Activated CD8-positive, alpha-beta memory T cell treated with anti-CD3 and anti-CD28 coated beads for 1 hour (primary cell): ENCODE data around the gene ZNF554.

ENCODE experiments used
- DNase-seq, 2 donors: peaks; one replicate each; pipeline ENCODE4 v3.0.0-alpha.2; 2020; ENCODE audit warnings: low read depth in 1 of 2; ENCODE audit errors: extremely low read depth in 1 of 2

ZNF554 gene

DNA sequence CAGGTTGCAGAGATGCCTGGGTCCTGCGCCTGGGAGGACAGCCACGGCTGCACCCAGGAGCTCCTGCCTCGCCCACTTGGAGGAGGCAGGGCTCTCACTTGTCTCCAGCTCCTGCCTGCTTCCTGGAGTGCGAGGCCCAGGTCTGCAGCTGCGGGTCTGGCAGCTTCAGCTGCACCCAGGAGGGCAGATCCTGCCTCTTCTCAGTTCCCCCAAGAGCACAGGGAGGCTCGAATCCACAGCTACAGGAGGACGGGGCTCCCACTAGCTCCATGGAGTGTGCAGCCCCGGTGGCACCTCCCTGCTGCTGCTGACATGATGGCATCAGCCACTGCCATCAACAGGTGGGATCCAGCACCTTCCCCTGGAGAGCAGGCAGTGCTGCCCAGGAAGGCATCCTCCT is 4.5 kb downstream of the ZNF554 start:
- DNase-seq = no peak

DNA sequence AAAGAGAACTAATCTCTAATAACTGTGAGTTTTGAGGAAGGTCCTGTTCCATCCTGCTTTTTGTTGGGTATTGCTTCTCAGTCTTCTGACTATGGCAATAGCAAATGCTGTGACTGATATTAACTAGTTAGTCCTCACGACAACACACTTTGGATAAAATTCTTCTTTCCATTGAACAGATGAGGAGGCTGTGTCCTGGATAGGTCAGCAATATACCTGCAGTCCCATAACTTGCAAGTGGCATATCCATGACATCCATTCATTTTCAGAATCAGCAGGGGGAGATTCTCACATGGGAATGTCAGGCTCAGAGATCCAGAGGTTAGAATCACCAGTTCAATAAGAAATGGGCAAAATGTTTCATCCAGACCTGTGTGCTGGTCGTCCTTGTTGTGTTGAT is 7.4 kb downstream of the ZNF554 start:
- no peak for DNase-seq

DNA sequence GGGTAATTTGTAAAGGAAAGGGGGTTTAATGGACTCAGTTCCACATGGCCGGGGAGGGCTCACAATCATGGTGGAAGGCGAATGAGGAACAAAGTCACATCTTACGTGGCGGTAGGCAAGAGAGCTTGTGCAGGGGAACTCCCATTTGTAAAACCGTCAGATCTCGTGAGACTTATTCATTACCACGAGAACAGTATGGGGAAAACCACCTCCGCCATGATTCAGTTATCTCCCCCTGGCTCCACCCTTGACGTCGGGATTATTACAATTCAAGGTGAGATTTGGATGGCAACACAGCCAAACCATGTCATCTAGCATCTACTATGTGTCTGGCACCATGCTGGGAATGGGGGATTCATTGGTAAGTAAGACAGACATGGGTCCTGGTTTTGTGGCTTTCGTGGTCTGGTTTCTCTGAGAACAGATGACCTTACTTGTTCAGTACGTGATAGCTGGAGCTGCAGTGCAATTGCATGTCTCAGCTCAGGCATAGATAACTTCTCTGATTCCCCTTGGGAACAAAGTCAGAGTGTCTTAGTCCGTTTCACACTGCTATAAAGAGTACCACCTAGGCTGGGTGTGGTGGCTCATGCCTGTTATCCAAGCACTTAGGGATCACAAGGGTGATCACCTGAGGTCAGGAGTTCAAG is 8.3 kb downstream of the ZNF554 start:
- no peak for DNase-seq

DNA sequence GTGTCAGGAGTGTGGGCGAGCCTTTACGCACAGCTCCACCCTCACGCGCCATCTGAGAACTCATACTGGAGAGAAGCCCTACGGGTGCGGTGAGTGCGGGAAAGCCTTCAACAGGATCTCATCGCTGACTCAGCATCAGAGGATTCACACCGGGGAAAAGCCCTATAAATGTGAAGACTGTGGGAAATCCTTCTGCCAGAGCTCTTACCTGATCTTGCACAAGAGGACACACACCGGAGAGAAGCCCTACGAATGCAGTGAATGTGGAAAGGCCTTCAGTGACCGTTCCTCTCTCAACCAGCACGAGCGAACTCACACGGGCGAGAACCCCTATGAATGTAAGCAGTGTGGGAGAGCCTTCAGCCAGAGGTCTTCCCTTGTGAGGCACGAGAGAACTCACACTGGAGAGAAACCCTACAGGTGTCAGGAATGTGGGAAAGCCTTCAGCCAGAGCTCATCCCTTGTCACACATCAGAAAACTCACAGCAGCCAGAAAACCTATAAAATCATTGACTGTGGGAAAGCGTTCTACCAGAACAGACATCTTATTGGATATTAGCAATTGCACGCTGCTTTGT is 14.7 kb downstream of the ZNF554 start:
- DNase-seq = no peak

DNA sequence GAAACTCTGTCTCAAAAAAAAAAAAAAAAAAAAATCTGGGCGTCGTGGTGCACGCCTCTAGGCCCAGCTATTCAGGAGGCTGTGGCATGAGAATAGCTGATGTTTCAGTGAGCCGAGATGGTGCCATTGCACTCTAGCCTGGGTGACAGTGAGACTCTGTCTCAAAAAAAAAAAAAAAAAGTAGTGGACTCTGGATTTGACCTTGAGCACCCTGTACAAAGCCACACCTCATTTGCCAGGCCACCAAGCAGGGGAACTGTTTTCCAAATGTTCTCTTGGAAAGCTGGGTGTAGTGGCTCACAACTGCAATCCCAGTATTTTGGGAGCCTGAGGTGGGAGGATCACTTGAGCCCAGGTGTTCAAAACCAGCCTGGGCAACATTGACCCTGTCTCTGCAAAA is 17.8 kb downstream of the ZNF554 start:
- DNase-seq = no peak

DNA sequence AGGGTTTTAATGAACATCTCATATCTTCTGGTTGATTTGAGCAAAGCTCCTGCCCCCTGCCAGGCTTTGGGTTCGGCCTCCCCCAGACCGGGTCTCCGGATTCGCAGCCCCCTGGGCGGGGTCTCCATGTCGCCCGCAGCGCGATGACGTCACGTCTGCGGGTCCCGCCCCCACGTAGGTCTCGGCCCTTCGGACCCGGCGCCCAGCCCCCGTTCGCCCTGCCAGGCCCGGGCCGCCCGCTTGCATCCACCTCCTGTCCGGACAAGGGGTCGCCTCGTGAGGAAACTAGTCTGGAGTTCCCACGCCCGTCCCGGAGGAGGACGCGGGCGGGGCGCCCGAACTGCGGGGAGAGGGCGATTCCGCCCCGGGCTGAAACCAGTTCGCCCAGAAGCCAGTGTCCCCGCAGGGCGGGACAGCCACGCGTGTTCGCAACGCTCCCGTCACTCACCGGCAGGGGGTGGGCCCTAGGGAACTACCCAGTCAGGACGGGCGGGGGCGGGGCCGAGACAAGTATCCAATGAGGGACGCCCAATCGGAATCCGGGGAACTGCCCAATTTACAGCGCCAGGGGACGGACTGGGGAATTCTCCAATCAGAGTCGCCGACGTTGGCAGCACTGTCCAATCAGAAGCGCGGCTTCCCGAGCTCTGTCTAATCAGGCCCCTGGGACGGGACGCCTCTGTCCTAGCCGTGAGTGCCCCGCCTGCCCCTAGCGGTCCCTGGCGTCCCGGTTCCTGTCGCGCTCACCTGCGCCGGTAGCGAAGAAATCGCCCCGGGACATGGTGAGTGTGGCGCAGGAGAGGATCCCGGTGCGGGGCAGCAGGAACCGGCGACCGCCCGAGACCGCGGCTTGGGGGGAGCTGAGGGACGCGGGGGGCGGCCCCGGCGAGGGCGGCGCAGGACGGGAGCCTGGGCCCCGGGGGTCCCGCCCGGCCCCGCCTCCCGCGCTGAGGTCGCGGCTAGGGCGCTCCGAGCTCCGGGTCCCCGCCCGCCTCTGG is 21.4 kb downstream of the ZNF554 start, which contains the start of gene ZNF555:
Gene ZNF555 (plus strand): TSS at position 682 of the 998 bp plus-strand sequence. CDS start 98 bp downstream, at position 780.
- DNase-seq = peak; percentile 97 to 98

DNA sequence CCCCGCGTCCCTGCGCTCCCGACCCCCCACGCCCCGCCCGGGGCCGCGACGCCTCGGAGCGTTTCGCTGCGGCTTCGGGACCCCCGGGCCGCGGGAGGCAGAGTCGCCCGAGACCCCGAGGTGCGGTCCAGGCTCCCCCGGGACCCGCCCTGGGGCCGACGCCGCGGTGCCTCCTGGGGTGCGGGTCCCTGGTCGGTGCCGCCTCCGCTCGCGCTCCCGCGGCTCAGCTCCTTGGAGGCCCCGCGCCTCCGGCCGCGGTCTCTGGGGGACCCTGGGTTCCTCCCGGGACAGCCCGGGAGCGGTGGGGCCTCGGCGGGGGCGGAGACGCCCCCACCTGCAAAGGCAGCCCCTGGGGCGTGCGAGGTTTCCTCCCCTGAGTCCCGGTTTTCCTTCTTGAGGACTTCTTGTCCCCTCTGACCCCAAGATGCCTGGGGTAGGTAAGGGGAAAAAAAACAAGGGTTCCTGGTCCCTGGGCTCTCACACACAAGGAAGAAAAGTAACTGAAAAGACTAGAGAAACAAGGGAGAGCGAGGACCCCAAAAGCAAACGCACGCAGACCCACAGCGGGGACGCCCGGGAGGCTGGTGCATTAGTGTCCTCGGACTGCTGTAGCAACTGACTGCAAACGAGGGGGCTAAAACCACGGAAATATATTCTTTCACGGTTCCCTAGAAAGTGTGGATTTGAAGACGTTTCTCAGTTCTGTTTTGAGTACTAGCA is 22.3 kb downstream of the ZNF554 start:
- DNase-seq = no peak

- DNase-seq = no peak
Measured at GRCh38 chr19:2845107-2845506, 25.4 kb downstream of the ZNF554 start.

DNA sequence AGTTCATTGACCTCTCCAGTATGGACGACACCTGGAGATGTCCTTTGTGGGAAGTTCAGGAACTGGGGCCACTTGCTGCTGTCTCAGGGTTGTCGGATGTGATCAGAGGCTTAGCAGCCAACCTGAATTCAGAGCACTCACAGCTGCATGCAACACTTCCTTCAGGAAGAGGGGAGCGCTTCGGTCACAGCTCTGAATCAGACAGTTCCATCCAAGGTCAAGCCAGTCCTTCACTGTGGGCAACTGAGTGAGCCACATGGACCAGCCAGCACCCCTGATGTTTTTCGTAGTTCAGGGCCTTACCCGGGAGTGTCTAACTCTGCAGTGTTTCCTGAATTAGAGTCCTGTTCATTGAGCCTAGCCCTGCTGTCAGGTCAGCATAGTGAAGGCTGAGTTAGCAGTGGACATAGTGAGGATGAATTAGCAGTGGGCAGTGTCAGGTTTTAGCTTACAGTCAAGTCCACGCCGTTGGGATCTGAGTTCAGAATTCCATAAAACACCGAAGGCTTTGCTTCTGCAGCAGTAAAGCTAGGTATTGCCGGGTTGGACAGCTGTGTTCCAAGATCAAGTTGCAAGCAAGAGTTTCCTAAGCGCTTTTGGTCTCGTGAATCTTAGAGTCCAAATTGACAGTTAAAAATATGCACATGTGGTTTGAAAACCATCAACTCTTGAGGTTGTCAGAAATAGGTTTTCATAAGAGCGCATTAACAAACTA is 26.7 kb downstream of the ZNF554 start:
- DNase-seq = no peak

DNA sequence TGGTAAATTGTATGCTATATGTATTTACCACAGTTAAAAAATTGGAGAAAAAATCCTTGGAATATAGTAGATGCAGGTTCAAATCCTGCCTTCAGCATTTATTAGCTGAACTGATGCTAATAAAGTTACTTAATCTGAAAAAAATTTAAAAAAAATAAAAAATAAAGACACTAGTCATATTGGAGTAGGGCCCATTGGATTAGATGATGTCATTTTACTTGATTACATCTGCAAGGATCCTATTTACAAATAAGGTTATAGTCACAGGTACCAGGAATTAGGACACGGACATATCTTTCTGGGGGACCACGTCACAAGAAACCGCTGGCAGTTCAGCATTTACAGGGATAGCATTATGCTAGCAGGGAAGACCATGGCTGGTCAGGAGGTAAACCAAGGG is 27.8 kb downstream of the ZNF554 start:
- DNase-seq = no peak

GRCh38 chr19:2848616-2849015 is 28.9 kb downstream of the ZNF554 start:
- no peak for DNase-seq

DNA sequence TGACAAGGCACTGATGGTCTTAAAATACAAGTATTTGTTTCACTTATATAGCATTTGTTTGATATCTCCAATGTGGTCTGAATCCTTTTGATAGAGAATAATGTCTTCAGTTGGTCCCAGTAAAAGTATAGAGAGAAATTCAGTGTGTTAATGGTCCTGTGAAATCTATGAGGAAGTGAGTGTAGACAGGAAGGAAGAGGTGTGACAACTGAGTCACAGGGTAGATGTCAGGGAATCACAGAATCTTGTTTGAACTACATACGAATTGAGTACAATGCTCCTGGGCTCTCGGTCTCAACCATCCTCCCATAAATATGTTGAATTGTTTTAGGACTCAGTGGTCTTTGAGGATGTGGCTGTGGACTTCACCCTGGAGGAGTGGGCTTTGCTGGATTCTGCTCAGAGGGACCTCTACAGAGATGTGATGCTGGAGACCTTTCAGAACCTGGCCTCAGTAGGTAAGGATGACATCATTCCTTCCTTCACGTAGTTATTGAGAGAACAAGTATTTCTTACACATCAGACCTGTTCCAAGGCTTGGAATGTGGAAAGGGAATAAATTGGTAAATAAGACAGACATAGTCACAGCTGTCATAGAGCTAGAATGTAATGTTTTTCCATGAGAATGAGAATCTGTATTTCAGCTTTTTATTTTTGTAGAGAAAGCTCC is 30.7 kb downstream of the ZNF554 start:
- no peak for DNase-seq

DNA sequence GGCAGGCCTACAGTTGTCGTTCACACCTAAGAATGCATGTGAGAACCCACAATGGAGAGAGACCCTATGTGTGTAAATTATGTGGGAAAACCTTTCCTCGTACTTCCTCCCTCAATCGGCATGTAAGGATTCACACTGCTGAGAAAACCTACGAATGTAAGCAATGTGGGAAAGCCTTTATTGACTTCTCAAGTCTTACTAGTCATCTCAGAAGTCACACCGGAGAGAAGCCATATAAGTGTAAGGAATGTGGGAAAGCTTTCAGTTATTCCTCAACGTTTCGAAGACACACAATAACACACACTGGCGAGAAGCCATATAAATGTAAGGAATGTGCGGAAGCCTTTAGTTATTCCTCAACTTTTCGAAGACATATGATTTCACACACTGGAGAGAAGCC is 32.9 kb downstream of the ZNF554 start:
- DNase-seq = no peak

DNA sequence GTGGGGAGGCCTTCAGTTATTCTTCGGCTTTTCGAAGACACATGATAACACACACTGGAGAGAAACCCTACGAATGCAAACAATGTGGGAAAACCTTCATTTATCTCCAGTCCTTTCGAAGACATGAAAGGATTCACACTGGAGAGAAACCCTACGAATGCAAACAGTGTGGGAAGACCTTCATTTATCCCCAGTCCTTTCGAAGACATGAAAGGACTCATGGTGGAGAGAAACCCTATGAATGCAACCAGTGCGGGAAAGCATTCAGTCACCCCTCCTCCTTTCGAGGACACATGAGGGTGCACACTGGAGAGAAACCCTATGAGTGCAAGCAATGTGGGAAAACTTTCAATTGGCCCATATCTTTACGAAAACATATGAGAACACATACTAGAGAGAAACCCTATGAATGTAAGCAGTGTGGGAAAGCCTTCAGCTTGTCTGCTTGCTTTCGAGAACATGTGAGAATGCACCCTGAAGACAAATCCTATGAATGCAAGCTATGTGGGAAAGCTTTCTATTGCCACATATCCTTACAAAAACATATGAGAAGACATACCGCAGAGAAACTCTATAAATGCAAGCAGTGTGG is 33.4 kb downstream of the ZNF554 start:
- DNase-seq = no peak

DNA sequence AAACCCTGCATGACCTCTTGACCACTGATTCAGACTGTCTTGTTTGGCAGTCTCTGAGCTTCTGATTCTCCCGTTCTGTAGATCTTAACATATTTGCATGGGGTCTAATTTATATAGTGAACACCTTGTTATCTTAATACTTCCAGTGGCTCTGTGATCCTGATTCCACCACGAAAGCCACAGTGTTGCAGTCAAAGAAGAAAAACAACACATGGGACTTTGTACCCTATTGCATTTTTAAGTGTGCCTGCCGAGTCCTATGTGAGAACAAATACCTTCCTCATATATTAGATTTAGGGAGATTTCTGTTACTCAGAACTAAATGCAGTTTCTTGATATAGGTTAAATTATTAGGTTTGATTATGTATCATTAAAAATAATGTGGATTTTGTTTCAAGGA is 35.2 kb downstream of the ZNF554 start:
- DNase-seq = no peak

- no peak for DNase-seq
Measured at GRCh38 chr19:2856457-2857050, 36.9 kb downstream of the ZNF554 start.

DNA sequence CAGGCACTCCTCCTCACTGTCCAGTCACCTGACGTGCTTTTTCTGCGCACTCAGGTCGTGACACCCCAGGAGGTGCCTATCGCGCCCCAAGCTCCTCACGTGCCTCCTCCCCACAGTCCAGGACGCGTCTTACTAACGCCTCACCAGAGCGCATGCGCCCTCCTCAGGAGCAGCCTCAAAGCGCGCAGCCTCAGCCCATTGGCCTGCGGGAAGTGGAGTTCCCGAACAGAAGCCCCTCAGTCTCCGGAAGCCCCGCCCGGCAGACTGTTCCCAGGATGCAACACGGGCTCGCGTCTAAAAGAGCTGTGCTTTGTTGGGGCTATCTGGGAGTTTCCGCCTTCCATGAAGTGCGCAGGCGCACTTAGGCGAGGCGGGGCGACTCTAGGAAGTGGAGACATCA is 39.2 kb downstream of the ZNF554 start:
- DNase-seq = no peak

DNA sequence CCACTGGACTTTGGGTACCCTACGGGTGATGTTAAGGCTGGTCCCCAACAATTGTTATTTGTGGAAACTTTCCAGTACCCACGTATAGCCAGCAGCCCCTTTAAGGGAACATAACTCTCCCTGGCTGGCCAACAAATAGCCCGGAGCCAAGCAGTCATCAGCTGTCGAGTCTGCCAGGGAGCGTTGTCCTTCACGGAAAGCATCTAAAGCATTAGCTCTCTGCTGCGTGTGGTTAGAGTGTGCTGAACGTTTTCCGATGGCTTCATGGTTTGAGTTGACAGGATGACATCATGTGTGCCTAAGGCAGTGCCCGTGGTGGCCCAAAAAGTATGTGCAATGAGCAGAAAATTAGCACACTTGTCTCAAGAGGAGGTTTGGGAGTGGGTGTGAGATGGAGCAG is 44.1 kb downstream of the ZNF554 start:
- DNase-seq = no peak
